Hindlimb muscle (tissue), 1 donor: ENCODE data around the gene BSN. TPM values are rescaled to one million over a fixed set of nuclear protein-coding genes. Genes with fewer than 3 reads are reported as not detected.
A peak's percentile ranks its signal among the peaks of the same experiment; 100 is the strongest.

Source experiments
- DNase-seq: peaks from one replicate; pipeline ENCODE4 v3.0.0-alpha.2; 2013
- polyA plus RNA-seq: library from polyadenylated mRNA; unstranded; fragments of 120-200 nt; gene quantifications from one replicate; pipeline ENCODE4 v1.2.1, GENCODE V29; 2013; ENCODE audit not compliant: insufficient read length

Gene BSN
- polyA plus RNA-seq, 1 donor, result 1.4 TPM

GRCh38 chr3:49717959-49718857 is 163.9 kb downstream of the BSN start:
- no peak for DNase-seq

- DNase-seq, result no peak
Measured at GRCh38 chr3:49718858-49719213, 164.6 kb downstream of the BSN start.

- DNase-seq, result peak; percentile 89
Measured at GRCh38 chr3:49719214-49719884, 165.1 kb downstream of the BSN start, which contains the start of gene AMIGO3. Gene AMIGO3 (minus strand): TSS chr3:49719684. CDS start chr3:49719465, 219 bp downstream.

Other genes starting within 250 kb of the BSN start
- gene USP4, start 214.4 kb upstream of the BSN start, polyA plus RNA-seq, result 56.1 TPM
- gene GPX1, start 196.1 kb upstream of the BSN start, polyA plus RNA-seq, result 146 TPM
- gene RHOA, start 142.5 kb upstream of the BSN start, polyA plus RNA-seq, result 443 TPM
- gene TCTA, start 142.1 kb upstream of the BSN start, polyA plus RNA-seq, result 21.3 TPM
- gene AMT, start 132.0 kb upstream of the BSN start, polyA plus RNA-seq, result 9.2 TPM
- 14.2 TPM for gene NICN1, start 125.2 kb upstream of the BSN start, polyA plus RNA-seq
- gene DAG1, start 84.2 kb upstream of the BSN start, polyA plus RNA-seq, result 266 TPM
- 66.4 TPM for gene APEH, start 119.9 kb downstream of the BSN start, polyA plus RNA-seq
- gene MST1, start 135.0 kb downstream of the BSN start, polyA plus RNA-seq, result 16.7 TPM
- 56.9 TPM for gene RNF123, start 135.1 kb downstream of the BSN start, polyA plus RNA-seq
- gene AMIGO3, start 165.2 kb downstream of the BSN start, polyA plus RNA-seq, result 4.8 TPM
- 10.9 TPM for gene GMPPB, start 169.5 kb downstream of the BSN start, polyA plus RNA-seq
- gene IP6K1, start 232.1 kb downstream of the BSN start, polyA plus RNA-seq, result 22.7 TPM
- not detected for gene CDHR4, start 245.4 kb downstream of the BSN start, polyA plus RNA-seq
- gene INKA1, start 248.8 kb downstream of the BSN start, polyA plus RNA-seq, result 7.4 TPM